Heart left ventricle (tissue), 13 donors: ENCODE results near the gene ATP8A1.

Experiments used
- POLR2A ChIP-seq, 2 donors: fragments of 450-650 bp; IDR thresholded peaks; one replicate each; pipeline ENCODE4 v1.6.1; 2017; ENCODE audit warnings: antibody characterized with exemption in 2 of 2, mild to moderate bottlenecking in 2 of 2, moderate library complexity in 2 of 2
- TF ChIP-seq, protein P1 (sequence below), 12 donors: fragments of 200-600 bp; sonication (generic) in 4 of 12; IDR thresholded peaks; one replicate each; pipeline versions ENCODE4 v1.5.0 to v1.8.0; 2018 to 2022; ENCODE audit warnings: antibody characterized with exemption in 12 of 12, mild to moderate bottlenecking in 5 of 12
- donor health status: ischemic (EF 13 %, LVEDD 7.1; RV severe dilation, severe dysfunction).
- donor health status: DM: no; HTN: yes; CAD: no.
- donor health status: DM: no; HTN: no; CAD: no.
- donor health status: ischemic (EF 25% LVEDD 6.9; RV normal size, moderate dysfunction).
- donor health status: ischemic (EF 25% LVEDD 5.7; RV mildly dilated, moderate dysfunction).
- donor health status: ischemic (EF 35%, LVEDD 5.7; RV mildly dilated, moderate dysfunction).
- donor health status: nonischemic (EF 11% LVEDD 7.7; RV severe dilation, severe dysfunction).
- donor health status: DM: yes; HTN: yes; CAD: no.
- donor health status: PGD.
- donor health status: ischemic (EF 29% LVEDD 5.4; RV normal size, mild dysfunction).
- donor health status: nonischemic (EF 23%, LVEDD 6.1; RV moderate dilation, normal function).

DNA sequence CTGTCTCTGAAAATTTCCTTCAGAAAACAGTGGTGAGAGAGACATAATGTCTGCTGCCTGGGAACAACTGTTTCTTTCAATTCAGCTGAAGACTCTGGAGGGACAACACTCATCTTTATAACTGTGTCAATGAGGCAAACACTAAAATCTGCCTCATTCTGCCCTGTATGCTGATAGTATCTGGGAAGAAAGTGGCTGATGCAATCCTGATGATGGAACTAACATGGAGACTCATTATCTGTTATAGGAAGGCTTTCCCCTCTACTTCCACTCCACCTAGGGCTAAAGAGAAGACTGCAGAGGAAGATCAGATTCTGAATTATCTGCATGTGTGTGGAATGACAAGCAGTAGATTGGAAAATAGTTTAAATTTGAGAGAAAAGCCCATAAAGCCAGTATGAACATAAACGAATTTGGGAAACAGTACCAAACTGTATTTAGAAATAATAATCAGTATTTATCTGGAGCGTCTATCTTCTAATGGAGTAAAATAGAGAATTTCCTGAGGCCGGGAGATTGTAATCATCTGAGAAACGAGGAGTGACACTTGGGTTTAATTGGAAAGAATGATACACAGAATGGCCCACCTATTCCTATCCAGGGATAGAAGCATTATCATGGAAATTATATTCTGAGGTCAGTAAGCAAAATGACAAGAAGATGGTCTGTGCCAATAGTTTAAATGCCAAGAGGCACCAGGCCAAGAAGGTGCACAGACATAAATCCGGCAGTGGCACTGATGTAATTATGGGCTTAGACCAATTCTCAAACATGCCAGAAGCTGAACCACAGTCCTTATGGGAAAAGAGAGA lies 174.2 kb downstream of the ATP8A1 start:
- TF ChIP-seq, protein P1, sequence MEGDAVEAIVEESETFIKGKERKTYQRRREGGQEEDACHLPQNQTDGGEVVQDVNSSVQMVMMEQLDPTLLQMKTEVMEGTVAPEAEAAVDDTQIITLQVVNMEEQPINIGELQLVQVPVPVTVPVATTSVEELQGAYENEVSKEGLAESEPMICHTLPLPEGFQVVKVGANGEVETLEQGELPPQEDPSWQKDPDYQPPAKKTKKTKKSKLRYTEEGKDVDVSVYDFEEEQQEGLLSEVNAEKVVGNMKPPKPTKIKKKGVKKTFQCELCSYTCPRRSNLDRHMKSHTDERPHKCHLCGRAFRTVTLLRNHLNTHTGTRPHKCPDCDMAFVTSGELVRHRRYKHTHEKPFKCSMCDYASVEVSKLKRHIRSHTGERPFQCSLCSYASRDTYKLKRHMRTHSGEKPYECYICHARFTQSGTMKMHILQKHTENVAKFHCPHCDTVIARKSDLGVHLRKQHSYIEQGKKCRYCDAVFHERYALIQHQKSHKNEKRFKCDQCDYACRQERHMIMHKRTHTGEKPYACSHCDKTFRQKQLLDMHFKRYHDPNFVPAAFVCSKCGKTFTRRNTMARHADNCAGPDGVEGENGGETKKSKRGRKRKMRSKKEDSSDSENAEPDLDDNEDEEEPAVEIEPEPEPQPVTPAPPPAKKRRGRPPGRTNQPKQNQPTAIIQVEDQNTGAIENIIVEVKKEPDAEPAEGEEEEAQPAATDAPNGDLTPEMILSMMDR (IDR thresholded peaks at IDR 0.05), result no peak
- no peak for TF ChIP-seq POLR2A (IDR thresholded peaks at IDR 0.05)
